Measurements from ENCODE around the gene ZDHHC11.
"Not testable (repeated sequence)": the region's sequence is repeated elsewhere in the genome, so short reads cannot be mapped to it uniquely, and the experiment has no call there.

The ZDHHC11 gene

DNA sequence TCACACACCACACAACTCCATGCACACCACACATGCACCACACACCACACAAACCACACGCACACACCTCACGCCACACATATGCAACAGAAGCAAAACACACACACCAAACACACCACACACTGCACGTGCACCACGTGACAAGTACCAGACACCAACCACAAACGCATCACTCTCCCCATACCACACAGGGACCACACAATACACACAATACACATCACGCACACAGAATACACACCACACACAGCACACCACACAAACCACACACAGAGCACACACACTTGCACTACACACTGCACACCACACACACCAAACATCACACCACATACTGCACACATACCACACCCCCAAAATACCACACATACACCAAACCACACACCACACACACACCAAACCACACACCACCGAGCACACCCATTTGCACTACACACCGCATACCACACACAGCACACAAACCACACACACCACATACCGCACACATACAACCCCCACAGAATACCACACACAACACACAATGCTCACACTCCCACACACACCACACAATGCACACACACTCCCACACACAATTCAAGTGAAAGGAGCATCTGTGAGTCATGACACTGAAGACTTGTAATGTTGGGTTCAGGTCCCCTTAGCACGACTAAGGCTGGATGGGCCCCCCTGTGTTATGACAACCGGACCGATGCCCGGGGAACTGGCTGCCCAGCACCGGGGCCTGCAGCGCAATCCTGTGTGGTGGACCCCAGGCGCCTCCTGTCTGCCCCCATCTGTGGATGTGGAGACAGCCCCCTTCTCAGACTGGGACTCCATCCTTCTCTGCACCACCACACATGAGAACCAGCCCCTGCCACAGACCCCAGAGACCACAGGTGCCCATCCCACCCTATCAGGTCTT, 6.0 kb upstream of the ZDHHC11 start:
- no peak overlapping the region for H3K27ac ChIP-seq
- TF ChIP-seq, protein P1, sequence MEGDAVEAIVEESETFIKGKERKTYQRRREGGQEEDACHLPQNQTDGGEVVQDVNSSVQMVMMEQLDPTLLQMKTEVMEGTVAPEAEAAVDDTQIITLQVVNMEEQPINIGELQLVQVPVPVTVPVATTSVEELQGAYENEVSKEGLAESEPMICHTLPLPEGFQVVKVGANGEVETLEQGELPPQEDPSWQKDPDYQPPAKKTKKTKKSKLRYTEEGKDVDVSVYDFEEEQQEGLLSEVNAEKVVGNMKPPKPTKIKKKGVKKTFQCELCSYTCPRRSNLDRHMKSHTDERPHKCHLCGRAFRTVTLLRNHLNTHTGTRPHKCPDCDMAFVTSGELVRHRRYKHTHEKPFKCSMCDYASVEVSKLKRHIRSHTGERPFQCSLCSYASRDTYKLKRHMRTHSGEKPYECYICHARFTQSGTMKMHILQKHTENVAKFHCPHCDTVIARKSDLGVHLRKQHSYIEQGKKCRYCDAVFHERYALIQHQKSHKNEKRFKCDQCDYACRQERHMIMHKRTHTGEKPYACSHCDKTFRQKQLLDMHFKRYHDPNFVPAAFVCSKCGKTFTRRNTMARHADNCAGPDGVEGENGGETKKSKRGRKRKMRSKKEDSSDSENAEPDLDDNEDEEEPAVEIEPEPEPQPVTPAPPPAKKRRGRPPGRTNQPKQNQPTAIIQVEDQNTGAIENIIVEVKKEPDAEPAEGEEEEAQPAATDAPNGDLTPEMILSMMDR (conservative IDR thresholded peaks at IDR 0.05): no peak
- TF ChIP-seq ZFX (IDR thresholded peaks at IDR 0.05): no peak

DNA sequence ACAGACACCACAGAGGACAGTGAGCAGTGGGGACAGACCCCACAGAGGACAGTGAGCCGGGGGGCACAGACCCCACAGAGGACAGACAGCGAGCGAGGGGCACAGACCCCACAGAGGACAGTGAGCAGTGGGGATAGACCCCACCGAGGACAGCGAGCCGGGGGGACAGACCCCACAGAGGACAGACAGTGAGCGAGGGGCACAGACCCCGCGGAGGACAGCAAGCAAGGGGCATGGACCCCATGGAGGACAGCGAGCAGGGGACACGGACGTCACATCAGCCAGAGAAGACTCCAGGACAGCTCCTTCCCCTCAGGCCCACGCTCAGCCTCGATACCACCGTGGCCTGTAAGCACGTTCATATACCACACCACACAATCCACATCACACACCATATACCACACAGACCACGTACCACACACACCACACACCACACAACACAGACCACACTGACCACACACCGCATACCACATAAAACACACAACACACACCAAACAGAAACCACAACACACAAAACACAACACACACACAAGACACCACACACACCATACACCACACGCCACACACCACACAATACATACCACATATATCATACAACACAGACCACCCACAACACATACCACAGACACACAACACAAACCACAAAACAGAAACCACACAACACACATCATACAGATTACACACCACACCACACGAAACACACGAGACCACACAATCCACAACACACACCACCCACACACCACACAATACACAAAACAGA, 5.2 kb upstream of the ZDHHC11 start:
- no peak for TF ChIP-seq ZFX (IDR thresholded peaks at IDR 0.05)
- TF ChIP-seq, protein P1 (conservative IDR thresholded peaks at IDR 0.05): no peak

DNA sequence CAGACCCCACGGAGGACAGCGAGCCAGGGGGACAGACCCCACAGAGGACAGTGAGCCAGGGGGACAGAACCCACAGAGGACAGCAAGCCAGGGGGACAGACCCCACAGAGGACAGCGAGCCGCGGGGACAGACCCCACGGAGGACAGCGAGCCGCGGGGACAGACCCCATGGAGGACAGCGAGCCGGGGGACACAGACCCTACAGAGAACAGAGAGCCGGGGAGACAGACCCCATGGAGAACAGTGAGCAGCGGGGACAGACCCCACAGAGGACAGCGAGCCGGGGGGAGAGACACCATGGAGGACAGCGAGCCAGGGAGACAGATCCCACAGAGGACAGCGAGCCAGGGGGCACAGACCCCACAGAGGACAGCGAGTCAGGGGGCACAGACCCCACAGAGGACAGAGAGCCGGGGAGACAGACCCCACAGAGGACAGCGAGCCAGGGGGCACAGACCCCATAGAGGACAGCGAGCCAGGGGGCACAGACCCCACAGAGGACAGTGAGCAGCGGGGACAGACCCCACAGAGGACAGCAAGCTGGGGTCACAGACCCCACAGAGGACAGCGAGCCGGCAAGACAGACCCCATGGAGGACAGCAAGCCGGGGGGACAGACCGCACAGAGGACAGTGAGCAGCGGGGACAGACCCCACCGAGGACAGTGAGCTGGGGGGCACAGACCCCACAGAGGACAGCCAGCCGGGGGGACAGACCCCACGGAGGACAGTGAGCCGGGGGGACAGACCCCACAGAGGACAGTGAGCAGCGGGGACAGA, 4.4 kb upstream of the ZDHHC11 start:
- no peak overlapping the region for H3K27ac ChIP-seq
- no peak for TF ChIP-seq ZFX (IDR thresholded peaks at IDR 0.05)
- TF ChIP-seq, protein P1 (conservative IDR thresholded peaks at IDR 0.05): no peak

More for the DNA sequence above, 5.2 kb upstream of the ZDHHC11 start:
- no peak overlapping the region for H3K27ac ChIP-seq

DNA sequence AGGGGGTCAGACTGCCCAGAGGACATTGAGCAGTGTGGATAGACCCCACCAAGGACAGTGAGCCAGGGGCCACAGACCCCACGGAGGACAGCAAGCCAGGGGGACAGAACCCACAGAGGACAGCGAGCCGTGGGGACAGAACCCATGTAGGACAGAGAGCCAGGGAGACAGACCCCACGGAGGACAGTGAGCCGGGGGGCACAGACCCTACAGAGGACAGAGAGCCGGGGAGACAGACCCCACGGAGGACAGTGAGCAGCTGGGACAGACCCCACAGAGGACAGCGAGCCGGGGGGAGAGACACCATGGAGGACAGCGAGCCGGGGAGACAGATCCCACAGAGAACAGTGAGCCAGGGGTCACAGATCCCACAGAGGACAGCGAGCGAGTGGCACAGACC, 3.4 kb upstream of the ZDHHC11 start:
- H3K27ac ChIP-seq: no peak overlapping the region
- TF ChIP-seq, protein P1 (conservative IDR thresholded peaks at IDR 0.05): no peak
- no peak for TF ChIP-seq ZFX (IDR thresholded peaks at IDR 0.05)

DNA sequence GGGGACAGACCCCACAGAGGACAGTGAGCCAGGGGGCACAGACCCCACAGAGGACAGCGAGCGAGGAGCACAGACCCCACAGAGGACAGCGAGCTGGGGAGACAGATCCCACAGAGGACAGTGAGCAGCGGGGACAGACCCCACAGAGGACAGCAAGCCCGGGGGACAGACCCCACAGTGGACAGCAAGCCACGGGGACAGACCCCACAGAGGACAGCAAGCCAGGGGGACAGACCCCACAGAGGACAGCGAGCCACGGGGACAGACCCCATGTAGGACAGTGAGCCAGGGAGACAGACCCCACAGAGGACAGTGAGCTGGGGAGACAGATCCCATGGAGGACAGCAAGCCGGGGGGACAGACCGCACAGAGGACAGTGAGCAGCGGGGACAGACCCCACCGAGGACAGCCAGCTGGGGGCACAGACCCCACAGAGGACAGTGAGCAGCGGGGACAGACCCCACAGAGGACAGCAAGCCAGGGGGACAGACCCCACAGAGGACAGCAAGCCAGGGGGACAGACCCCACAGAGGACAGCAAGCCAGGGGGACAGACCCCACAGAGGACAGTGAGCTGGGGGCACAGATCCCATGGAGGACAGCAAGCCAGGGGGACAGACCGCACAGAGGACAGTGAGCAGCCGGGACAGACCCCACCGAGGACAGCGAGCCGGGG, 2.8 kb upstream of the ZDHHC11 start:
- not testable (repeated sequence) for H3K27ac ChIP-seq

DNA sequence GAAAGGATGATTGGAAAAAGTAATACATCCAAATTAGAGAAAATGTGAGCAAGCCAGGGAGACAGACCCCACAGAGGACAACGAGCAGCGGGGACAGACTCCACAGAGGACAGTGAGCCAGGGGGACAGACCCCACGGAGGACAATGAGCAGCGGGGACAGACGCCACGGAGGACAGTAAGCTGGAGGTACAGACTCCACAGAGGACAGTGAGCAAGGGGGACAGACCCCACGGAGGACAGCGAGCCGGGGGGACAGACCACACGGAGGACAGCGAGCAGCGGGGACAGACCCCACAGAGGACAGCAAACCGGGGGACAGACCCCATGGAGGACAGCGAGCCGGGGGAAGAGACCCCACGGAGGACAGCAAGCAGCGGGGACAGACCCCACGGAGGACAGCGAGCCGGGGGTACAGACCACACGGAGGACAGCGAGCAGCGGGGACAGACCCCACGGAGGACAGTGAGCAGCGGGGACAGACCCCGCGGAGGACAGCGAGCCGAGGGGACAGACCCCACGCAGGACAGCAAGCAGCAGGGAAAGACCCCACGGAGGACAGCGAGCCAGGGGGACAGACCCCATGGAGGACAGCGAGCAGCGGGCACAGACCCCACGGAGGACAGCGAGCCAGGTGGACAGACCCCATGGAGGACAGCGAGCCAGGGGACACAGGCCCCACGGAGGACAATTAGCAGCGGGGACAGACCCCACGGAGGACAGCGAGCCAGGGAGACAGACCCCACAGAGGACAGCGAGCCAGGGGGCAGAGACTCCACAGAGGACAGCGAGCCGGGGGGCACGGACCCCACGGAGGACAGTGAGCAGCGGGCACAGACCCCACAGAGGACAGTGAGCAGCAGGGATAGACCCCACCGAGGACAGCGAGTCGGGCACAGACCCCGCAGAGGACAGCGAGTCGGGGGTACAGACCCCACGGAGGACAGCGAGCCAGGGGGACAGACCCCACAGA, 1.9 kb upstream of the ZDHHC11 start:
- TF ChIP-seq ZFX (IDR thresholded peaks at IDR 0.05): no peak
- TF ChIP-seq, protein P1 (conservative IDR thresholded peaks at IDR 0.05): no peak
- no peak overlapping the region for H3K27ac ChIP-seq

Measured in C4-2B (cell line).